ENCODE results near the gene MRGPRX4.
"Not testable (repeated sequence)": the region's sequence is repeated elsewhere in the genome, so short reads cannot be mapped to it uniquely, and the experiment has no call there.

Gene MRGPRX4

DNA sequence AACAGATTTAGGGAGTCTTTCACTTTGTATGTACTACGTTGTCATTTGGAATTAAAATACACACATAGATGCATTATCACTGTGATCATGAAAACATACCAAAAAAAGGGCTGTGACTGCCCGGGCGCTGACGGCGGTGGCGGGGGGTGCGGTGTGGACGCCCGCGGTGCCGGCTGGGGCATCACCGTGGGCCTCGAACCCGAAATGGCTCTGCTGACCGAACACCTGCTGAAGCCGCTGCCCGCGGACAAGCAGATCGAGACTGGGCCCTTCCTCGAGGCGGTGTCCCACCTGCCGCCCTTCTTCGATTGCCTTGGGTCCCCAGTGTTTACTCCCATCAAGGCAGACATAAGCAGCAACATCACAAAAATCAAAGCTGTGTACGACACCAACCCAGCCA, 16.2 kb downstream of the MRGPRX4 start:
- peaks cover 22% of the 10 kb centered on the region for H3K27me3 ChIP-seq (ENCODE audit: insufficient read depth, low read length, poor library complexity, severe bottlenecking)
- no peaks in the 10 kb centered on the region for H3K4me1 ChIP-seq (ENCODE audit: insufficient read depth, low read length, poor library complexity, severe bottlenecking)
- no peaks in the 10 kb centered on the region for H4K20me1 ChIP-seq (ENCODE audit: insufficient read depth, low read length, poor library complexity, severe bottlenecking)
- TF ChIP-seq, protein P1, sequence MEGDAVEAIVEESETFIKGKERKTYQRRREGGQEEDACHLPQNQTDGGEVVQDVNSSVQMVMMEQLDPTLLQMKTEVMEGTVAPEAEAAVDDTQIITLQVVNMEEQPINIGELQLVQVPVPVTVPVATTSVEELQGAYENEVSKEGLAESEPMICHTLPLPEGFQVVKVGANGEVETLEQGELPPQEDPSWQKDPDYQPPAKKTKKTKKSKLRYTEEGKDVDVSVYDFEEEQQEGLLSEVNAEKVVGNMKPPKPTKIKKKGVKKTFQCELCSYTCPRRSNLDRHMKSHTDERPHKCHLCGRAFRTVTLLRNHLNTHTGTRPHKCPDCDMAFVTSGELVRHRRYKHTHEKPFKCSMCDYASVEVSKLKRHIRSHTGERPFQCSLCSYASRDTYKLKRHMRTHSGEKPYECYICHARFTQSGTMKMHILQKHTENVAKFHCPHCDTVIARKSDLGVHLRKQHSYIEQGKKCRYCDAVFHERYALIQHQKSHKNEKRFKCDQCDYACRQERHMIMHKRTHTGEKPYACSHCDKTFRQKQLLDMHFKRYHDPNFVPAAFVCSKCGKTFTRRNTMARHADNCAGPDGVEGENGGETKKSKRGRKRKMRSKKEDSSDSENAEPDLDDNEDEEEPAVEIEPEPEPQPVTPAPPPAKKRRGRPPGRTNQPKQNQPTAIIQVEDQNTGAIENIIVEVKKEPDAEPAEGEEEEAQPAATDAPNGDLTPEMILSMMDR (conservative IDR thresholded peaks at IDR 0.05; ENCODE audit: low read length), result no peak
- TF ChIP-seq EZH2phosphoT487 (IDR thresholded peaks at IDR 0.05; ENCODE audit: borderline replicate concordance), result no peak
- H3K9ac ChIP-seq (ENCODE audit: low read depth, low read length, poor library complexity, severe bottlenecking), result no peak overlapping the region
- H3K36me3 ChIP-seq (ENCODE audit: insufficient read depth, low read length), result no peaks in the 10 kb centered on the region
- H3K4me2 ChIP-seq (ENCODE audit: low read depth, low read length, poor library complexity, severe bottlenecking), result no peak overlapping the region
- H2AFZ ChIP-seq (ENCODE audit: low read length), result no peak overlapping the region
- H3K79me2 ChIP-seq (ENCODE audit: insufficient read depth, low read length), result no peaks in the 10 kb centered on the region
- no peaks in the 10 kb centered on the region for H3F3A ChIP-seq (ENCODE audit: low read depth)
- no peak overlapping the region for H3K4me3 ChIP-seq (ENCODE audit: low read length, poor library complexity, severe bottlenecking)
- no peaks in the 10 kb centered on the region for H3K9me2 ChIP-seq (replicated peaks; ENCODE audit: low read depth, low read length)
- no peaks in the 10 kb centered on the region for H3K9me3 ChIP-seq (ENCODE audit: insufficient read depth, low read depth, low read length)

DNA sequence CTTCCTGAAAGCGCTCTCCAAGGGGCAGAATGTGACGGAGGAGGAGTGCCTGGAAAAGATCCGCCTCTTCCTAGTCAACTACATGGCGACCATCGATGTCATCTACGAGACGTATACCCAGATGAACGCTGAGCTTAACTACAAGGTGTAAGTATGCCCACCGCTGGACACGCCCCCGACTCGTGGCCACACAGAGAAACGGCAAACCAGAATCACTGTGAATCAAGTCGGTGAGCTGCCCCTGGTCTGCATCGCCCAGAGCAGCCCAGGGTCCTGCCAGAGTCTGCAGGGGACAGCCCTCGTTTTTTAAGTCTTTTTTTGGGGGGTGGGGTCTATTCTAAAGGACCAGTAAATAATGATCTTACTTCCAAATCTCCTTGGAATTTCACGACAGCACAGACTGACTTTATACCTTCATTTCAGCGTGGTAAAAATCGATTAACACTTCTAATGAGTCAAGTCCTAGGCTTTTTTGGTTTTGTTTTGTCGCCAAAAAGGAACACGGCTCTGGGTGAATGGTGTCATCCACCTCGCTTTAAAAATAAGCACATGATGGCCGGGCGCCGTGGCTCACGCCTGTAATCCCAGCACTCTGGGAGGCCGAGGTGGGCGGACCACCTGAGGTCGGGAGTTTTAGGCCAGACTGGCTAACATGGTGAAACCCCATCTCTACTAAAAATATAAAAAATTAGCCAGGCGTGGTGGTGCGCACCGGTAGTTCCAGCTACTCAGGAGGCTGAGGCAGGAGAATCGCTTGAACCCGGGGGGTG, 17.0 kb downstream of the MRGPRX4 start:
- not testable (repeated sequence) for H3K79me2 ChIP-seq (ENCODE audit: insufficient read depth, low read length); H3K36me3 ChIP-seq (ENCODE audit: insufficient read depth, low read length); H3F3A ChIP-seq (ENCODE audit: low read depth); H3K9ac ChIP-seq (ENCODE audit: low read depth, low read length, poor library complexity, severe bottlenecking); H3K9me3 ChIP-seq (ENCODE audit: insufficient read depth, low read depth, low read length); H4K20me1 ChIP-seq (ENCODE audit: insufficient read depth, low read length, poor library complexity, severe bottlenecking); H2AFZ ChIP-seq (ENCODE audit: low read length); H3K4me3 ChIP-seq (ENCODE audit: low read length, poor library complexity, severe bottlenecking); H3K9me2 ChIP-seq (replicated peaks; ENCODE audit: low read depth, low read length); H3K4me1 ChIP-seq (ENCODE audit: insufficient read depth, low read length, poor library complexity, severe bottlenecking); H3K4me2 ChIP-seq (ENCODE audit: low read depth, low read length, poor library complexity, severe bottlenecking)
- peaks cover 31% of the 10 kb centered on the region for H3K27me3 ChIP-seq (ENCODE audit: insufficient read depth, low read length, poor library complexity, severe bottlenecking)

DNA sequence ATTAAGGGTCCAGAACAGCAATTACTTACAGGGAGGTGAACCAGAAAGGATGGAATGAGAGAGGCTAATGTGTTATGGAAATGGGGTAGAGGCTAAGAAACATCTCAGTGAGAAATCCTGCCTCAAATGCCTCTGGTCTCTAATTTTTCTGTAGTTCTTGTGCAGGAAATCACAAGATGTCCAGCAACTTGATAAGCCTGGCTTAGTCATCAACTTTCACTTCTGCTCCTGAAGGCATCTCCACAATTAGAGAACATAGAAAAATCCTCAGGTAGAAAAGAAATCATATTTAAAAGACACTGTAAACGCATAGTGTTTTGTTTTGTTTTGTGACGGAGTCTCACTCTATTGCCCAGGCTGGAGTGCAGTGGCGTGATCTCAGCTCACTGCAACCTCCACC, 18.7 kb downstream of the MRGPRX4 start:
- H3K9ac ChIP-seq (ENCODE audit: low read depth, low read length, poor library complexity, severe bottlenecking), result no peak overlapping the region
- H3K4me3 ChIP-seq (ENCODE audit: low read length, poor library complexity, severe bottlenecking), result no peak overlapping the region
- no peaks in the 10 kb centered on the region for H4K20me1 ChIP-seq (ENCODE audit: insufficient read depth, low read length, poor library complexity, severe bottlenecking)
- no peaks in the 10 kb centered on the region for H3K9me3 ChIP-seq (ENCODE audit: insufficient read depth, low read depth, low read length)
- H3K9me2 ChIP-seq (replicated peaks; ENCODE audit: low read depth, low read length), result no peaks in the 10 kb centered on the region
- peaks cover 44% of the 10 kb centered on the region for H3K27me3 ChIP-seq (ENCODE audit: insufficient read depth, low read length, poor library complexity, severe bottlenecking)
- H3K79me2 ChIP-seq (ENCODE audit: insufficient read depth, low read length), result no peaks in the 10 kb centered on the region
- no peaks in the 10 kb centered on the region for H3K4me1 ChIP-seq (ENCODE audit: insufficient read depth, low read length, poor library complexity, severe bottlenecking)
- no peaks in the 10 kb centered on the region for H3F3A ChIP-seq (ENCODE audit: low read depth)
- no peak for TF ChIP-seq EZH2phosphoT487 (IDR thresholded peaks at IDR 0.05; ENCODE audit: borderline replicate concordance)
- TF ChIP-seq, protein P1 (conservative IDR thresholded peaks at IDR 0.05; ENCODE audit: low read length), result no peak
- no peak overlapping the region for H2AFZ ChIP-seq (ENCODE audit: low read length)
- H3K4me2 ChIP-seq (ENCODE audit: low read depth, low read length, poor library complexity, severe bottlenecking), result no peak overlapping the region
- H3K36me3 ChIP-seq (ENCODE audit: insufficient read depth, low read length), result no peaks in the 10 kb centered on the region

DNA sequence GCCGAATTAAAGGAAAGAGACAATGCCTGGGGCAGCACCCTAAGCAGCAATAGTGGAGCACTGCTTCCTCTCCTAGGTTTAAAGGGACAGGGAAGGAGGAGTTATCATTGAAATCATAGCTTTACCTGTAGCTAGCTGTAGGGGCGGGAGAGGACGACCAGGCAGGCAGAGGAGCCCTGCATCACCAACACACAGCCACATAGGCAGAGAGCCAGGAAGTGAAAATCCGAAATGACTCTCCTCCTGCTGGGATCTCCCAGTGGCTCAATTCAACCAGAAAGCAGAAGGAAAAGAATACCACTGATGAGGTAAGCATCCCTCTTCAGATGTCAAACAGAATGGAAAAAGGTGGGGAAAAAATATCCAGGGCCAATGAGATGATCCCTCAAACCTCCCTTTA, 20.4 kb downstream of the MRGPRX4 start:
- Histone ChIP-seq H4K20me1 (ENCODE audit: insufficient read depth, low read length, poor library complexity, severe bottlenecking) (no peaks in the 10 kb centered on the region), H3K9ac (ENCODE audit: low read depth, low read length, poor library complexity, severe bottlenecking) (no peak overlapping the region), H3K4me2 (ENCODE audit: low read depth, low read length, poor library complexity, severe bottlenecking) (no peak overlapping the region), H3K27me3 (ENCODE audit: insufficient read depth, low read length, poor library complexity, severe bottlenecking) (peaks cover 58% of the 10 kb centered on the region), H3K4me3 (ENCODE audit: low read length, poor library complexity, severe bottlenecking) (no peak overlapping the region), H3K9me2 (replicated peaks; ENCODE audit: low read depth, low read length) (no peaks in the 10 kb centered on the region), H3F3A (ENCODE audit: low read depth) (no peaks in the 10 kb centered on the region), H3K79me2 (ENCODE audit: insufficient read depth, low read length) (no peaks in the 10 kb centered on the region), H3K4me1 (ENCODE audit: insufficient read depth, low read length, poor library complexity, severe bottlenecking) (no peaks in the 10 kb centered on the region), H3K9me3 (ENCODE audit: insufficient read depth, low read depth, low read length) (no peaks in the 10 kb centered on the region), H3K36me3 (ENCODE audit: insufficient read depth, low read length) (no peaks in the 10 kb centered on the region), H2AFZ (ENCODE audit: low read length) (no peak overlapping the region)
- no peak for TF ChIP-seq EZH2phosphoT487 (IDR thresholded peaks at IDR 0.05; ENCODE audit: borderline replicate concordance)
- TF ChIP-seq, protein P1 (conservative IDR thresholded peaks at IDR 0.05; ENCODE audit: low read length), result no peak
